OCI-LY3 (cell line): ENCODE results near the gene EPHA6.

Experiments used
- H2AFZ ChIP-seq: fragments of 200-600, 300-600 bp; shearing (Covaris generic); 2 replicates; pipeline ENCODE4 v1.6.0; 2014; ENCODE audit warnings: antibody characterized with exemption, low read depth, low read length
- H3K27ac ChIP-seq: fragments of 200-600, 300-600 bp; sonication (generic); 2 replicates; pipeline ENCODE4 v1.5.1; 2014; ENCODE audit warnings: mild to moderate bottlenecking, low read length, moderate library complexity, mixed read lengths
- H3K27me3 ChIP-seq: fragments of 200-600, 300-600 bp; sonication (generic); 2 replicates; pipeline ENCODE4 v1.6.1; 2014; ENCODE audit warnings: low read depth, low read length, mixed read lengths
- H3K36me3 ChIP-seq: fragments of 200-600, 300-600 bp; sonication (generic); replicated peaks from 2 replicates; pipeline ENCODE3; 2014; ENCODE audit warnings: low read depth, low read length, mixed read lengths
- H3K4me1 ChIP-seq: fragments of 300-600, 200-600 bp; sonication (generic); 2 replicates; pipeline ENCODE4 v1.6.1; 2014; ENCODE audit warnings: low read length, mixed read lengths
- H3K4me2 ChIP-seq: fragments of 200-600, 300-600 bp; sonication (generic); 2 replicates; pipeline ENCODE4 v1.6.1; 2014; ENCODE audit warnings: low read length, mixed read lengths
- H3K4me3 ChIP-seq: fragments of 300-600, 200-600 bp; sonication (generic); 2 replicates; pipeline ENCODE4 v1.5.1; 2014; ENCODE audit warnings: antibody characterized with exemption, mild to moderate bottlenecking, low read length, moderate library complexity
- H3K79me2 ChIP-seq: fragments of 300-600, 200-600 bp; shearing (Covaris generic); 2 replicates; pipeline ENCODE4 v1.6.1; 2014; ENCODE audit warnings: mild to moderate bottlenecking, low read length, mixed read lengths
- H3K9ac ChIP-seq: fragments of 300-600, 200-600 bp; shearing (Covaris generic); 2 replicates; pipeline ENCODE4 v1.6.0; 2014; ENCODE audit warnings: mild to moderate bottlenecking, low read length, moderate library complexity
- H3K9me3 ChIP-seq: fragments of 200-600, 300-600 bp; shearing (Covaris generic); 2 replicates; pipeline ENCODE4 v1.6.1; 2014; ENCODE audit warnings: low read length, mixed read lengths; ENCODE audit not compliant: insufficient read depth
- H4K20me1 ChIP-seq: fragments of 200-600, 300-600 bp; sonication (generic); 2 replicates; pipeline ENCODE4 v1.6.1; 2016; ENCODE audit warnings: low read length, mixed read lengths; ENCODE audit not compliant: insufficient read depth
- EZH2phosphoT487 ChIP-seq: fragments of 200-600 bp; shearing (Covaris generic); IDR thresholded peaks from 2 replicates; pipeline ENCODE4 v1.6.1; 2018; ENCODE audit warnings: antibody characterized with exemption, mixed run types, low read depth
- TF ChIP-seq, protein P1 (sequence below): fragments of 200-600, 300-600 bp; sonication (generic); IDR thresholded peaks from 2 replicates; pipeline ENCODE4 v1.5.1; 2014; ENCODE audit warnings: antibody characterized with exemption, low read length, low read depth

The EPHA6 gene

DNA sequence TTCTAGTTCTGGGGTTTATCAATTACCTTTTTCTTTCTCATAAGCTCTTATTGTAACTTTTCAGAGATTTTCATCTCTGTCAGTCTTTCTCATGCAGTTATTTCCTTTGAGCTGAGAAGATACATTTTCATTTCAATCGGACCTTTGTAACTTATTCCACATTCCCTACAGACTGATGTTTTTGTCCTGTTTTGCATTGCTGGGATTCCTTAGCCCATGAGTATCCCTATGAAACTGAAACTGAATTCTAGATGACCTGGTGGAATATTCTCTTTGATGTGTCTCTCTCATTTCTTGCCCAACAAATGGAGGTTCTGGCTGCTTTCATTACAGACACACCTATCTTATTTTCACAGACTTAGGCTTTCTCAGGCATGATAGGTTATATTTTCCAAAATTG lies 10.5 kb upstream of the EPHA6 start:
- no peaks in the 10 kb centered on the region for H4K20me1 ChIP-seq
- no peaks in the 10 kb centered on the region for H3K9me3 ChIP-seq
- H3K27me3 ChIP-seq: no peaks in the 10 kb centered on the region
- no peak overlapping the region for H3K27ac ChIP-seq
- no peak overlapping the region for H3K4me3 ChIP-seq
- no peaks in the 10 kb centered on the region for H3K79me2 ChIP-seq
- no peaks in the 10 kb centered on the region for H3K4me1 ChIP-seq
- TF ChIP-seq, protein P1, sequence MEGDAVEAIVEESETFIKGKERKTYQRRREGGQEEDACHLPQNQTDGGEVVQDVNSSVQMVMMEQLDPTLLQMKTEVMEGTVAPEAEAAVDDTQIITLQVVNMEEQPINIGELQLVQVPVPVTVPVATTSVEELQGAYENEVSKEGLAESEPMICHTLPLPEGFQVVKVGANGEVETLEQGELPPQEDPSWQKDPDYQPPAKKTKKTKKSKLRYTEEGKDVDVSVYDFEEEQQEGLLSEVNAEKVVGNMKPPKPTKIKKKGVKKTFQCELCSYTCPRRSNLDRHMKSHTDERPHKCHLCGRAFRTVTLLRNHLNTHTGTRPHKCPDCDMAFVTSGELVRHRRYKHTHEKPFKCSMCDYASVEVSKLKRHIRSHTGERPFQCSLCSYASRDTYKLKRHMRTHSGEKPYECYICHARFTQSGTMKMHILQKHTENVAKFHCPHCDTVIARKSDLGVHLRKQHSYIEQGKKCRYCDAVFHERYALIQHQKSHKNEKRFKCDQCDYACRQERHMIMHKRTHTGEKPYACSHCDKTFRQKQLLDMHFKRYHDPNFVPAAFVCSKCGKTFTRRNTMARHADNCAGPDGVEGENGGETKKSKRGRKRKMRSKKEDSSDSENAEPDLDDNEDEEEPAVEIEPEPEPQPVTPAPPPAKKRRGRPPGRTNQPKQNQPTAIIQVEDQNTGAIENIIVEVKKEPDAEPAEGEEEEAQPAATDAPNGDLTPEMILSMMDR: no peak
- TF ChIP-seq EZH2phosphoT487: no peak
- H3K4me2 ChIP-seq: no peak overlapping the region
- H3K36me3 ChIP-seq: no peaks in the 10 kb centered on the region
- H3K9ac ChIP-seq: no peak overlapping the region
- H2AFZ ChIP-seq: no peak overlapping the region

DNA sequence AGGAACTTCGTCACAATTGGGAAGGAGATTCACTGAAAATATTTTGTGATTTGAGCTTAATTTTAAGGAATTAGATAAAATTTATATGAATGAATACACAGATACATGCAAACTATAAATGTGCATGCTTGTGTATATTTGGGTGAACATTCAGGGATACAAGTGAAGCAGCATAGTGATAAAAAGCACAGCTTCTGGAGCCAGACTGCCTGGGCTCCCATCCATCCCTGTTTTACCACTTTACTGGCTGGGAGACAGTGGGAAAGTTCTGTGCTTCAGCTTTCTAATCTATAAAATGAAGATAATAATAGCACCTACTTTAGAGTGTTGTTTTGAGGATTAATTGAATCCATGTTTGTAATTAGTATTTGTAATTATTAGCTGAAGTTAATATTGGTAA lies 8.1 kb upstream of the EPHA6 start:
- Histone ChIP-seq H3K9ac (no peak overlapping the region), H3K79me2 (no peaks in the 10 kb centered on the region), H2AFZ (no peak overlapping the region), H3K4me3 (no peak overlapping the region), H3K36me3 (no peaks in the 10 kb centered on the region), H3K9me3 (no peaks in the 10 kb centered on the region), H3K4me1 (no peaks in the 10 kb centered on the region), H3K27me3 (no peaks in the 10 kb centered on the region), H3K27ac (no peak overlapping the region), H4K20me1 (no peaks in the 10 kb centered on the region), H3K4me2 (no peak overlapping the region)
- TF ChIP-seq EZH2phosphoT487: no peak
- TF ChIP-seq, protein P1: no peak

DNA sequence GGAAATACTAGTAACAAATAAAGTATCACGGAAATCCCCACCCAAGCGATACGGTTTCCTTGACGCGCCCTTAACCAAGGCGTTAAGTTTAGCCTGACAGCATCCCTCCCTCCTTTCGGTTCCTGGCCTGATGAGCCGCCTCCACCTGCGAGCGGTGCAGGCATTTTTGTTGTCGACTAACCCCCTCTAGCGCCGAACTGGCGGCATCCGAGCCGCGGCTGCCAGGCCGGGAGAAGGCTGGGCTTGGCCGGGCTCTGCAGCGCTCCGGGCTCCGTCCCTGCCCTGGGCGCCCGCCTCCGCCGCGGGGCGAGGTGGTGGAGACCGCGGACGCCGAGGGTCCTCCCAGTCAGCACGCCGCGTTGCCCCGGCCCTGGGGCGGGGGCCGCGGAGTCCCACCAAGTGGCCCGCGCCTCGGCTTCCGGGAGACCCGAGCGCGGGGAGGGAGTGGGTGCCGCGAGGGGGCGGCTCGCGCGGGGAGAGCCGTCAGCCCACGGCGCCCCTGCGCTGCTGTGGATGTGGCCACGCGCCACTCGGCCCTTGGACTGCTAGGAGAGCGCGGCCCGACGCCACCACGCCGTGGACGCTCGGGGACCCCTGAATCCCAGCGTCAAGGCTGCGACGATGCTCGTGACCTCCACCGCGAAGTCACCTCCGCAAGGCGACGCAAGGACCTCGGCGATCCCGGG lies 1.1 kb upstream of the EPHA6 start:
- H2AFZ ChIP-seq: no peak overlapping the region
- no peaks in the 10 kb centered on the region for H3K79me2 ChIP-seq
- no peaks in the 10 kb centered on the region for H3K4me1 ChIP-seq
- no peak for TF ChIP-seq EZH2phosphoT487
- TF ChIP-seq, protein P1: no peak
- no peaks in the 10 kb centered on the region for H4K20me1 ChIP-seq
- H3K4me3 ChIP-seq: no peak overlapping the region
- H3K9me3 ChIP-seq: no peaks in the 10 kb centered on the region
- no peaks in the 10 kb centered on the region for H3K36me3 ChIP-seq
- no peak overlapping the region for H3K9ac ChIP-seq
- no peak overlapping the region for H3K4me2 ChIP-seq
- H3K27ac ChIP-seq: no peak overlapping the region
- no peaks in the 10 kb centered on the region for H3K27me3 ChIP-seq

DNA sequence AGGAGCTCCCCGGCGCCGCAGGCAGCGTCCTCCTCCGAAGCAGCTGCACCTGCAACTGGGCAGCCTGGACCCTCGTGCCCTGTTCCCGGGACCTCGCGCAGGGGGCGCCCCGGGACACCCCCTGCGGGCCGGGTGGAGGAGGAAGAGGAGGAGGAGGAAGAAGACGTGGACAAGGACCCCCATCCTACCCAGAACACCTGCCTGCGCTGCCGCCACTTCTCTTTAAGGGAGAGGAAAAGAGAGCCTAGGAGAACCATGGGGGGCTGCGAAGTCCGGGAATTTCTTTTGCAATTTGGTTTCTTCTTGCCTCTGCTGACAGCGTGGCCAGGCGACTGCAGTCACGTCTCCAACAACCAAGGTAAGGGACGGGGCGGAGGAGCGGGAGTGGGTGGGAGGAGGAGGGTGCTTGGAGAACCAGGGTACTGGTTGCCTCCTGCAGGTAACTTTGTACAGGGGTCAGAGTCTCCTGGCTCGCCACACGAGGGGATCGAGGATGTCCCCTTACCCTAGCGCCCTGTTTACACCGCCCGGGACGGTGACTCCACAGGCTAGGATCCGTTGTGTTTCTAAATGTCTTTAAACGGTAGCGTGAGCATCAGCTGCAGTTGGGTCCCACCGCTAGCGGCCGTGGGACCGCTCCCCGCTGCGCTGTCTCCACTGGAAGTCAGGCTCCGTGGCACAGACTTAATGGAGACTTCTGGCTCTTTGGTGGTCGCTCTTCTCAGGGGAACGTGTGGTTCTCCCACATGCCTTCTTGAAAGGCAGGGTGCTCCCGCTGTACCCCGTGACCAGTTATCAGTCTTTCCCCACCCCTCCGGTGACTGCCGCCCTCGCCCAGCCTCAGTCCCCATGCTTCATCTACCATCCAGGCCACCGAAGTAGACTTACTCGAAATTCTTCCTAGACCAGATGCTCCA lies 515 bp downstream of the EPHA6 start:
- no peak overlapping the region for H2AFZ ChIP-seq
- TF ChIP-seq, protein P1: no peak
- TF ChIP-seq EZH2phosphoT487: no peak
- H3K27ac ChIP-seq: no peak overlapping the region
- no peaks in the 10 kb centered on the region for H3K4me1 ChIP-seq
- no peak overlapping the region for H3K4me3 ChIP-seq
- H3K9me3 ChIP-seq: no peaks in the 10 kb centered on the region
- H3K27me3 ChIP-seq: no peaks in the 10 kb centered on the region
- H3K9ac ChIP-seq: no peak overlapping the region
- H3K4me2 ChIP-seq: no peak overlapping the region
- H3K79me2 ChIP-seq: no peaks in the 10 kb centered on the region
- H3K36me3 ChIP-seq: no peaks in the 10 kb centered on the region
- H4K20me1 ChIP-seq: no peaks in the 10 kb centered on the region
